Right renal pelvis (tissue), 4 donors: ENCODE measurements around the gene POU2F1. TPM values are rescaled to one million over a fixed set of nuclear protein-coding genes. Genes with fewer than 3 reads are reported as not detected.

Experiments
- polyA plus RNA-seq, 4 donors: library from polyadenylated mRNA; unstranded; fragments of 120-200 nt; gene quantifications; one replicate each; pipeline ENCODE4 v1.2.1, GENCODE V29; 2013; ENCODE audit not compliant: insufficient read length in 4 of 4

POU2F1 gene
- polyA plus RNA-seq, 4 donors, result 13.0 to 17.5 (median 16.0) TPM

Other genes starting within 250 kb of the POU2F1 start
- gene ILDR2, start 245.3 kb upstream of the POU2F1 start, polyA plus RNA-seq, result 10 to 100 TPM; 13.9 to 16.5 (median 15.5) TPM
- 1 to 10 TPM; 2.1 to 2.7 (median 2.5) TPM for gene MAEL, start 231.6 kb upstream of the POU2F1 start, polyA plus RNA-seq
- 1 to 10 TPM in 3 of 4 donors, under 1 TPM in 1; 0.71 to 1.3 (median 1.2) TPM for gene GPA33, start 130.5 kb upstream of the POU2F1 start, polyA plus RNA-seq
- under 1 TPM; 0.42 to 0.66 (median 0.45) TPM for gene STYXL2, start 126.8 kb upstream of the POU2F1 start, polyA plus RNA-seq